Left hindlimb (tissue), 1 donor: ENCODE measurements around the gene KDM4B.
A peak's percentile ranks its signal among the peaks of the same experiment; 100 is the strongest.
"Not testable (repeated sequence)": the region's sequence is repeated elsewhere in the genome, so short reads cannot be mapped to it uniquely, and the experiment has no call there.

Source experiments
- DNase-seq: peaks from one replicate; pipeline ENCODE4 v3.0.0-alpha.2; 2018

The KDM4B gene

DNA sequence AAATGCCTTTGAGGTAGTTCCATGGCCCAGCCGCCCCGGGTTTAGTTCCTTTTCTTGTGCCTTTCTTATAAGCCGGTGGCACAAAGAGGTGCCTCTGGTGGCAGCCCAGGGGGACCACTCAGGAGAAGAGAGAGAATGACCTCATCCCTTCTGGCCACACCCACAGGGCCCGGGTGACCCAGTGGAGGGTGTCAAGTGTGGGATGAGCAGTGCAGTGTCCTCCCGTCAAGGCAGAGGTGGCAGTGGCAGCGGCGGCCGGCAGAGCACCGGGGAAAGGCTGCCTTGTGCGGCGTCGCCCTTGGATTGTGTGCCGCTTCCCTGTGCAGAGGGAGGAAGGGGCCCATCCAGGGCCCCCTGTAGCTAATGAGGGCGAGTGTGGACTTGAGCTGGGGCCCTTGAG lies 47.9 kb downstream of the KDM4B start:
- no peak for DNase-seq

DNA sequence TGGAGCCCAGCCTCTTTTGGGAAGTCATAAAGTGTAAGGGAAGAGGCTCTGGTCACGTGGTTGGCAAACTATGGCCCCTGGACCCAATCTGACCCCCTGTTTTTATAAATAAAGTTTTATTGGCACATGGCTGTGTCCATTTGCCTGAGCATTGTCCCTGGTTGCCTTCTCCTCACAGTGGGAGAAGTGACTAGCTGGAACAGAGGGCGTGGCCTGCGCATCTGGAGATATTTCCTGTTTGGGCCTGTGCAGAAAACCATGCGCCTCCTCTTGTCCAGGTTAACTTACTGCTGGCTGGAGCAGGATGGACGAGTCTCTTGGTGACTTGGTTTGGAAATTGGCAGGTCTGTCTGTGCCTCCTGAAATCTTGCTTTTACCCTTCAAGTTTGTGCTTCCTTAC lies 48.3 kb downstream of the KDM4B start:
- DNase-seq: no peak

DNA sequence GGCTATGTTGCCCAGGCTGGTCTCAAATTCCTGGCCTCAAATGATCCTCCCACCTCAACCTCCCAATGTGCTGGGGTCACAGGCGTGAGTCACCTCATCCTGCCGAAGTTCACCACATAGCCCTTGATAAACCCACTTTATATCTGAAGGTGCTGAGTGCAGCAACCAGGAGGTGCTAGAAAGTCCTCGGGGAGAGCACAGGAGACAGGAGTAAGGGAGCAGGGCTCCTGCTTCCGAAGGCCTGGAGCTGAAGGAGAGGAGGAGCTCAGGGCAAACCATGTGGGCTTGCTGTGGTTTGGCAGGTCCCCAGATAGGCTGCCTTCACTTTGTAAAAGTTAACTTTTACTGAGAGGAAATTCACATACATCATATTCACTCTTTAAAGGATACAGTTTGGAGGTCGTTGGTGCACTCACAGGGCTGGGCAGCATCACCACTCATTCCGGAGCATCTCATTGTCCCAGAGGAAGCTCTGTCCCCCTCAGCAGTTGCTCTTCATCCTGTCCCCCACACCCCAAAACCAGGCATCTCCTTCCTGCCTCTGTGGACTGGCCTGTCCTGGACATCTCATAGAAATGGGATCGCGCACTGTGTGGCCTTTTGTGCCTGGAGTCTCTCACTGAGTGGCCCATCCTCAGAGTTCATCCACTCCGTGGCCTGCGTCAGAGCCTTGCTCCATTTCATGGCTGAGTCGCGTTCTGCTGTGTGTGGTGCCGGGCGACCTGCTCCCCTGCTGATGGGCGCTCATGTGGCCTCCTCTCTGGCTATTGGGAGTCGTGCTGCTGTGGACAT lies 49.5 kb downstream of the KDM4B start:
- DNase-seq: no peak

DNA sequence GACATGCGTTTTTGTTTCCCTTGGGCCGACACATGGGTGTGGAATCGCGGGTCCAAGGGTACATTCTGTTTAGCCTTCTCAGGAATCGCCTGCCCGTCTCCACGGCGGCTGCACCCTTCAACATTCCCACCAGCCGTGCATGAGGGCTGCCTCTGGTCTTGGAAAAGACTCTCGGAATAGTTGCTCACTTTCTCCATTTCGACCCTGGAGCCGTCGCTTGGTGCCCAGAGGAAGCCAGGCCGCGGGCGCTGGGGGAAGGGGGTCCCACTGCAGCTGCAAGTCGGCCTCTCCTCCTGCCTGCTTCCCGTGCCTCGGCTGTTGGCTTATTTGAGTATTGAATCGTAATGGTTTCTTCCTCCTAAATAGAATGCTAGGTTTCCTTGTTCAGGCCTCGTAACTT lies 51.5 kb downstream of the KDM4B start:
- DNase-seq: no peak

DNA sequence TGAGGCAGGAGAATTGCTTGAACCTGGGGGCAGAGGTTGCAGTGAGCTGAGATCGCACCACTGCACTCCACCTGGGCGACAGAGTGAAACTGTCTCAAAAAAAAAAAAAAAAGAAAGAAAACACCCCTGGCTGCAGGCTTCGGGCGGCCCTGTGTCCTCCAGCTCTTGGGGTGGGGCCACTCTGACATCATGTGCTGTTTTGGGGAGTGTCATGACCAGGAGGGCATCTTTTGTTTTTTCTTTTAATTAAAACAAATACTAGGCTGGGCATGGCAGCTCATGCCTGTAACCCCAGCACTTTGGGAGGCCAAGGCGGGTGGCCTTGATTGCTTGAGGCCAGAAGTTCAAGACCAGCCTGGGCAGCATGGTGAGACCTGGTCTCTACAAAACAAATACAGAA lies 52.1 kb downstream of the KDM4B start:
- no peak for DNase-seq

DNA sequence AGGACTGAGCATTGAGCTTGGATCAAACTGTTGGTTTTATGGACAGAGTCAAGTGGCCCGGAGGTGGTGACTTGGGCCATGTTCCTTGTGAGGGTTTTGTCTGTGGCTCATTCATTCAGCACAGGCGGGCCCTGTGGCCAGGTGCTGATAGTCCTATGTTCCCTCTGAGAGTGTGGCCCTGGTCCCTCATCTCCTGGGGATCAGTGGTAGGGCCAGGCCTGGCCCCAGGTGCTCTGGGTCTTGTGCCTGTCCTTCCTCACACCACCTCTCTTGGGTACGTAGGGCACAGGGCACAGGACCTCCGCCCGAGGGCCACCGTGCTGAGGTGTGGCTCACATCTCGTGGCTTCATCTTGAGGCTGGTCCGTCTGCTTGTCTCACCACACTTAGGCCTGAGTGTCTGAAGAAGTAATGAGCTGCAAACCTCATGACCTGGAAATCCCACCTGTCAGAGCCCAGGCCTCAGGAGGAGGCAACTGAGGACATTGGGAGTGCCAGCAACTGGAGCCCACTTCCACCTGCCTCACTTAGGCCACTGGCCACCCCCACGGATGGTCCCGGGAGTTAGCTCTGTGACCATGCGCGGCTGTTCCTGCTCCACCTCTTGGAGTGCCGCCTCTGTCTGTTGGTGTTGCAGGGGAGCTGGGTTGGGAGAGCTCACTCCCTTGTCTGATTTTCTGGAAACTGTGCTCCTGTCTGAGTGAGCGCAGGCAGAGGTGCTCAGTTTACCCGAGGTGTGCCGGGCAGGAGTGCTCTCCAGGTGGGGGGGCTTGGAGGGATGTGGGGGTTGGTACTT lies 53.4 kb downstream of the KDM4B start:
- no peak for DNase-seq

DNA sequence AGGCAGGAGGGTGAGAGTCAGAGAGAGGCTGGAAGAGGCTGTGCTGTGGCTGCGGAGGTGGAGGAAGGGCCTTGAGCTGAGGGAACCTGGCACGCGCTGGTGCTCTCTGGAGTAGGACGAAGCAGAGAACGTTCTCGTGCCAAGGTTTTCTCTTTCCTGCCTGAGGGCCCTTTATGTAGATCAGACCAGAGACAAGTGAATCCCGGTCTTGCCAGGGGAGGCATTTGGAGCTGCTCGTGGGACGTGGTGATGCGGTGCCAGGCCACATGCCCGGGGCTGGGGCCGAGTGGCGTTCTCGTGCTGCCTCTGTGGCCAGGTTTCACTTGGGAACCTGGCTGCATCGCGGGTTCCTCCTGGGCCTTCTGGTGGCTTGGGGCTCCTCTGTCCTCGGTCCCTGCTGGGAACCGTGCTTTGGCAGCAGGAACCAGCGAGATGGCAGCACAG lies 54.2 kb downstream of the KDM4B start:
- DNase-seq: no peak

DNA sequence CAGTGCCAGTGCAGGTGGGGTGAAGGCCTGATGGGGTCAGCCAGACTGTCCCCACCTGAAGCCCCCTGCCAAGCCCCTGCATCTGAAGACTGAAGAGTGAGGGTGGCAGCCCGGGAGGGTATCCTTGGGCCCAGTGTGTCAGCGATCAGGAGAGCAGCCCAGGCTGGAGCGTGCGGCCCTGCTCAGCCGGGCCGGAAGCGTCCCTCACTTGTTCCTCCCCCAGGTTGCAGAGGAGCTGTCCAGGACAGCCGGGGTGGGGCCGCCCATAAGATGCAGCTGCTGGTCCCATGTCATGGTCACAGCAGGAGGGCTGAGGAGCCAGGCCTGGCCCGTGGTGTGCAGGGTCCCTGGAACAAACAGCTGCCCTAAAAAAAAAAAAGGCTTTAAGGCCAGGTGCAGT lies 55.4 kb downstream of the KDM4B start:
- no peak for DNase-seq

DNA sequence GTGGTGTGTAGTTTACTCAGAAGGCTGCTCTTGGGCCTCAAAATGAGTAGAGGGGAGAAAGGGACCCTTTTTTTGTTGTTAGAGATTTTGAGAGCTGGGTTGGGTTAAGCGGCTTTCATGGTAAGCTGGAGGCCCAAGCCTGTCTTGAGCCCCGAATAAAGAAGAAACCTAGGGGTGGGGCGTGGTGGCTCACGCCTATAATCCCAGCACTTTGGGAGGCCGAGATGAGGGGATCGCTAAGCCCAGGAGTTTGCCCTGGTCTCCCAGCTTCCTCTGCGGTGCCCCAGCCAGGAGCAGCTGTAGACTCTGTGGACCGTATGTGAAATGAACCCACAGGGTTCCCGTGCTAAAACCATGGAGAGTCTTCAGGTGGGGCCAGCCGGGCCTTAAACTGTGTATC lies 56.1 kb downstream of the KDM4B start:
- DNase-seq: no peak

DNA sequence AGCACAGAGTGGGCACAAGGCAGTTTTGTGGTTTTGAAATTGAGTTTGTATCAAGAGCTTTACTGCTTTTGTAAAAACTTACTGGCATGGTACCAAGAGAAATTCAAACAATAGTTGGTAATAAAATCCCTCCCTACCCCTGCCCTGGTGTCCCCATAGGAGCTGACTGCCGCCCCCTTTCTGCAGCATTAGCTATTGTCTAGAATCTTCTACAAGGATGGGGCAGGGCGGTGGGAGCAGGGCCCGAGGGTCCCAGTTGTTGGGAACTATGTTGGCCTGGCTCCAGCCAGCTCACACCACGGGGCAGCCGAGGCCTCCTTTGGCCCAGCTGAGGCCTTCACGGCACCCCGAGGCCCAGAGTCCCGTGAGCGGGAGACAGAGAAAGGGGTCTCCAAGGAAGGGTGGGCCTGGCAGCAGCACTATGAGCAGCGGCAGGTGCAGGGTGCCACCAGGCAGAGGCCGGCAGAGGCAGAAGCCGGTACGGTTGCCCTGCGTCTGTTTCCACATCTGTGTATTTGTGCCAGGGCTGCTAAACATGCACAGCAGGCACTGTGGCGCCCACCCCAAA lies 57.9 kb downstream of the KDM4B start:
- no peak for DNase-seq

DNA sequence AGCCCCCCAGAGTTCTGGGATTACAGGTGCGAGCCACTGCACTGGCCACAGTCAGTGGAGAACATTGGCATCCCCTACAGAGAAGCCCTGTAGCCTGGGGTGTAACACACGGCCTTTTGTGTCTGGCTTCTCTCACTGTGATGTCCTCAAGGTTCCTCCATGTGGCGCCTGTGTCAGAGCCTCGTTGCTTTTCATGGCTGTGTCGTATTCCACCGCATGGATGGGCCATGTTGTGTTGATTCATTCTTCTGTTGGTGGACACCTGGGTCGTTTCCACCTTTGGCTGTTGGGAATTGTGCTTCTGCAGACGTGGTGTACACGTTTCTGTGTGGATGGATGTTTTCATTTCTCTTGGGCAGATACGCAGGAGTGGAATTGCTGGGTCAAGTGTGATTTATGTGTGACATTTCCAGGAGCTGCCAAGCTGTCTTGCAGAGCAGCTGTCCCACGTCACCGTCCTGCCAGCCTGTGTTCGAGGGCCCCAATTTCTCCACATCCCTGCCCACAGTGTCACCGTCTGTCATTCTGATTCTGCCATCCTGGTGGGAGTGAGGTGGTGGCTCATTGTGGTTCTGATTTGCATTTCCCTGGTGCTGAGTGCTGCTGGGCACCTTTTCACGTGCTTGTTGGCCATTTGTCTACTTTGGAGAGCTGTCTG lies 59.4 kb downstream of the KDM4B start:
- DNase-seq: no peak

DNA sequence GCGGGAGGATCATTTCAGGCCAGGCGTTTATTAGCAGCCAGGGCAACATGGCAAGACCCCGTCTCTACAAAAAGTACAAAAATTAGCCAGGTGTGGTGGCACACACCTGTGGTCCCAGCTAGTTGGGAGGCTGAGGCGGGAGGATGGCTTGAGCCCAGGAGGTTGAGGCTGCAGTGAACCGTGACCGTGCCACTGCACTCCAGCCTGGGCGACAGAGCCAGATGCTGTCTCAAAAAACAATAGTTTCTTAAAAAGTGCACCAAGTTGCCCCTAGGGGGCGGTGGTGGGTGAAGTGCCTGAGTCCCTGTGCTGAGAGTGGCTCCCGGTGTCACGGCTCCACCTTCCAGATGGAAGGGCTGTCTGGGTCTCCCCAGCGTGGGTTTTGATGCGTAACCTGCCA lies 60.7 kb downstream of the KDM4B start:
- DNase-seq: not testable (repeated sequence)

DNA sequence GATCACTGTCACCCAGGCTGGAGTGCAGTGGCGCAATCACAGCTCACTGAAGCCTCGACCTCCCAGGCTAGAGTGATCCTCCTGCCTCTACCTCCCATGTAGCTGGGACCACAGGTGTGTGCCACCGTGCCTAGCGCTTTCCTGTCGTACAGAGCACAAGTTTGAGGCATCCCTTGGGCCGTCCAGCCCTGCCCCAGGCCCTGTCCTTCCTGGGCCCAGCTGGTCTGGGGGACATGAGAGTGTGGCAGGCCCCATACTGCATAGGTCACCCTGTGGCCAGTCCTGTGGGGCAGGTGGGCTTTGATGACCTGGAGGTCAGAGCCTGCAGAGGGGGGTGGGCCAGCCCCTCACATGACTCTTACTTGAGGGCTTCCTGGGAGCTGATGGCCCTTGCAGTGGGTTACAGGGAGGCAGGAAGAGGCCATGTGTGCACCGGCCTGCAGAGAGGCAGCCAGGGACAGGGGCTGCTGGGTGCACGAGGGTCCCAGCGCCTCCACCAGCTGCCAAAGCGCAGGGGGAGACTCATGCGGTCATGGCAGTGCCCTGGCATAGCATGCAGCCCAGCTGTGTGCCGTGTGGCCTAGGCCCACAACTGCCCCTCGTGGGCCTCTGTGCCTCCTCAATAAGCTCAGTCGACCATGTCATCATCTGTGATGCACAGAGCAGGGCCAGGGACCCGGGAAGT lies 61.4 kb downstream of the KDM4B start:
- DNase-seq: no peak

DNA sequence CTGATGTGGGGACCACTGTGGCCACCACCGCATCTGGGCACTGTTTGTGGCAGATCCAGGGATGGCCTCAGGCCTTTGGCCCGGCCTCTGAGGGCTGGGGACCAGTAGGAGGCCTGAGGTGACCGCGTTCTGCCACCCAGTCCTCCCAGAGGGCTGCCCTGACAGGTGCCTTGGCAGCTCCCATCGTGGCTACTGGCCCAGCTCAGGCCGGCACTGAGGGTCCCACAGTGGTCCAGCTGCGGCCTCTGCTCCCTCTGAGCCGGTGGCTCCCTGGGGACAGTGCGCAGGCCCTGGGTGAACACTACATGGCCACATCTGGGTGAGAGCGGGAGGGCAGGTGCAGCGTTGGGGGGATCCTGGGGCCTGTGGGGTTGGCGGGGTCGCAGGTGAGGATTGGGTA lies 61.9 kb downstream of the KDM4B start:
- no peak for DNase-seq

DNA sequence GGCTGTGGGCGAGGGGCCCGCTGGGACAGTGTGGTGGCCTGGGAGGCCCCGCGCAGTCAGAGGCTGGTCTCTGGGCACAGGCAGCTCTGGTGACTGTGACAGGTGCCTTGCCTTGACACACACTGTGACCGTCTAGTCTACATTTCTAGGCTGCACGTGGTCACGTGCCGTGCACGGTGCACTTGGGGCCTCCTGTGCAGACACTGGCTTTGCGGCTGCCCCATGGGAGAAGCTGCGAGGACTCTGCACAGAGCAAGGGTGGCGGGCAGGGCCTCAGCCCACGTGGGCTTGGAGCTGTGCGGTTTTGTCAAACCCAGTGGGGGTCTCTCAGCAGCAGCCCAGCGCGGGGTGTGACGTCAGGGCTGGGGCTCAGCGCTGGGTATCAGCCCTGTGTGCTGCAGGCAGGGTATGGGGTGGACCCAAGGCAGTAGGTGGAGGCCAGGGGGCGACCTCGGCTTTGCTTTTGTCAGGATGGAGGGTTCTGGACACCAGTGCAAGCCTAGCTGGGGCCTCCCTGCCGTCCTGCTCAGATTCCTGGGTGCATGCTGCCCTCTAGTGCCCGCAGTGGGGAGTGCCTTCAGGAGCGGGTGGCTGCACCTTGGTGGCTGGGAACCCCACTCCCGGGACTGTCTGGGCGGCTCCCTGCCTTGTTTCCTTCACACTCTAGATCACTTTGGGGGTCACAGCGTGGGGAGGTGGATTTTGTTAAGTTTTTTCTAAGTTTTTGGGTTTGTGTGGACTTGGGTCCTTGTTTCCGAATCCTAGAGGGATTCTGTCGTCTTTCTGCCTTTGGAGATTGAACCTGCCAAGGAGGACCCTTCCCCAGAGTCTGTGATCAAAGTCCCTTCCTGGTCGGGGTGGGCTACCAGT lies 62.6 kb downstream of the KDM4B start:
- peak; percentile 85 for DNase-seq

DNA sequence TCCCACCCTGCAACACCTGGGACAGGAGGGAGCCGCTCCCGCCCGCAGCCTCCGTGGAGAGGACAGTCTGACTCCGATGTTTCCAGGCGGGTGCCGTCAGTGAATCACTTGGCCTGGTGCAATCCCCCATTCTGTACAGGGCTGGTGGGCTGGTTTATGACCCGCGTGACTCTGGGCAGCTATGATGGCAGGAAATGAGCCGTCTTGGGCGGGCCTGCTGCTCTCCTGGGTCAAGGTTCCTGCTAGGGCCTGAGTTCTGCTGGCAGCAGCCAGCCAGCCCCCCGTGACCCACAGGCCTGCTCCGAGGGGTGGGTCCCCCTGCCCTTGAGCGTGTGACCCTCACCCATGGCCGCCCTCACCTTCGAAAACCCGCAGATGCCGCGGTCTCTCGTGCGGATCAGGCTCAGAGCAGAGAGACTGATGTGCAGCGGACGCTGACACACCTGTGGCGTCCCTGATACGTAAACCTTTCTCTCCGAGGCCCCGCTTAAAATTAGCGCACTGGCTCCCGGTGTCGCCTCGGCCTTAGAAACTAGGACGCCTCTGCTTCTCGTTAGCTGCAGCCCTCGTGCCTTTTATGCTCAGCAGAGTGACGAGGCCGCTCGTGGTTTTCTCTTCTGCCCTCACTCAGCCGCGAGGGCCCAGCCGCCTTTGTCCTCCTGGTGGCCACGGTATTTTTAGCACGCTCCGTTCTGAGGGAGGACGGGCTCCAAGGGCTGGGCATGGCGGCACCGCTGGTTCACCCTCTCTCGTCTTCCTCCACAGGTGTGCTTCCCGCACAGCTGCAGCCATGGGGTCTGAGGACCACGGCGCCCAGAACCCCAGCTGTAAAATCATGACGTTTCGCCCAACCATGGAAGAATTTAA lies 63.4 kb downstream of the KDM4B start:
- no peak for DNase-seq

DNA sequence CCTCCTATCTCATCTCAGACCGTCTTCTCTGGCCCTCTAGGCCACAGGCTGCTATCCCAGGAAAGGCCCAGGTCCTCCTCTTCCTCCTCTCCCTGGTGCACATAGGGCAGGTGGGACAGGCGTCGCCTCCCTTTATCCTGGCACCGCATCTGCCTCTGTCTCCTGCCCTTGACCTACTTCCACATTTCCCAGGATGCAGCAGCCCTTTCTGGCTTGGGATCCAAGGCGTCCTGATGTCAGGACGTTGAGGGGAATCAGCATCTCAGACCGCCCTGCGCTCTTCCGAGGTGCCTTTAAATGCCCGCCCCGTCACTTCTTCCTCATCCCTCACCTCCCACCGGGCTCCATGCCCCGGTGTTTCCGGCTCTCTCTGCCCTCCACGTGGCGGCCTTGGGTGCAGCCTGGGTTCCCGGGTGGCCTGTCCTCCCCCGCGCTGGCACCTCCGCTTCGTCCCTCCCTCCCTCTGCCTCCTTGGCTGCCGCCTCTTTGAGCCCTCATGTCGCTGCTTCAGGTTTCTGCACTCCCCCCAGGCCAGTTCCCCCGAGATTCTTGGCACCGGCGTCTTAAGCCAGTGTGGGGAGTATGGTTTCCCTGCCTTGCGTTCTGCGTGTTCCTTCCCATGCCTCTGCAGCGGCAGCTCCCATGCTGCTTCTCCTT lies 66.3 kb downstream of the KDM4B start:
- DNase-seq: no peak

DNA sequence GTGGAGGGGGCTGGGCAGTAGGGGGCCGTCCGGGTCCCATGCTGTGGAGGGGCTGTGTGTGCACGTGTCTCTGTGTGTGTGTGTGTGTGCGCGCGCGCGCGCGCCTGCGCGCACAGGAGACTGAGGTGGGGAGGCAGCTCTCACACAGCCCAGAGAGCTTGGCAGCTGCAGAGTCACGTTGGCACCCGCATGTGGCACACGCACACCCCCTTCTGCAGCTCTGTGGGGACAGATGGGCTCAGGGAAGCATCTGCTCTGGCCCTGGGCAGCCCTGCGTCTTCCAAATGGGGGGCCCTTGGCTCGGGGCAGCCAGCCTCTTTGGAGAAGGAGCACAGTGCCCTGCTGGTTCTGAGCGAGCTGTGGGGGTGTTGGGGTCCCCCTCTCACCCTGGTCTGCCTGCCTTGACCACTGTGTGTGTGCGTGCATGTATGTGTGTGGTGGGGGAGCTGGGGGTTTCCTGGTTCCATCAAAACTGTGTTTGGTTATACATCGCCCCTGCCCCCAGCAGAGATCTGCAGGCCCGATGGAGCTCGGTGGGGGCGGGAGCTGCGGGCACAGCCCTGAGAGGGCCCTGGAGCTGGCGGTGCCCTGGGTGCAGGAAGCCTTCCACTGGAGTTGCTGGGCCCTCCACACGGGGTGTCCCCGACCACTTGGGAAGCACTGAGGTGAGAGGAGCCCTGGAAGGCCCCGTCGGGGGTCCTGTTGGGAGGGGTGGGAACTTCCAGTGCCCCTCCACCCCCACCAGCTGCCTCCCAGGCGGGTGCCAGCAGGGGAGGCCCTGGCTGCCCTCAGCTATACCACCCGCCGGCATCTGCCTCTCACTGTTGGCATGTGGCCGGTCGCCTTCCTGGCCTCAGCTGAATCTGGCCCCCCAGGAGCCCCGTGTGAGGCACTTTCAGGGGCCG lies 67.1 kb downstream of the KDM4B start:
- DNase-seq: no peak
